Pancreas (tissue), 10 donors: ENCODE measurements around the gene SEZ6. TPM values are rescaled to one million over a fixed set of nuclear protein-coding genes. Genes with fewer than 3 reads are reported as not detected.

Experiments used
- ATAC-seq, 4 donors: fragments of 200-7000 bp; cut with Tn5 transposase; one replicate each; pipeline versions ENCODE4 v1.8.0 to v1.9.1; 2020; ENCODE audit warnings: mild to moderate bottlenecking in 4 of 4, moderate library complexity in 4 of 4
- DNase-seq, 6 donors: peaks; one replicate each; pipeline ENCODE4 v3.0.0-alpha.2; 2020
- FAIRE-seq: peaks from 2 replicates; lab custom pipeline; 2012; peaks lifted over from hg19 to GRCh38; lab: Jason Lieb, UNC
- H3K27ac ChIP-seq, 4 donors: fragments of 200-600 bp; sonication (generic); 1 replicate in 3 of 4; 2 replicates in 1 of 4; pipeline versions ENCODE4 v1.5.0 to v1.8.0; 2020
- H3K27me3 ChIP-seq, 4 donors: fragments of 200-600 bp; one replicate each; pipeline ENCODE4 v1.8.0; 2021
- H3K36me3 ChIP-seq, 3 donors: fragments of 200-600 bp; sonication (generic) in 1 of 3; one replicate each; pipeline versions ENCODE4 v1.5.0 to v1.8.0; 2020 to 2021
- H3K4me1 ChIP-seq, 3 donors: fragments of 200-600 bp; one replicate each; pipeline ENCODE4 v1.8.0; 2021
- H3K4me3 ChIP-seq, 4 donors: fragments of 200-600 bp; sonication (generic) in 2 of 4; one replicate each; pipeline versions ENCODE4 v1.5.0 to v1.8.0; 2020 to 2021
- H3K9me3 ChIP-seq, 4 donors: fragments of 200-600 bp; one replicate each; pipeline ENCODE4 v1.8.0; 2021
- WGBS, 2 donors: extraction: QIAGEN DNeasy Blood & Tissue Kit; methylation state at CpG; one replicate each; pipeline ENCODE4 v1.1.7; 2013; 5-methylcytosine and 5-hydroxymethylcytosine counted together
- intact Hi-C, 3 donors: fragments of 100-400 bp; cut with DNase I; formaldehyde crosslinking; loops; one replicate each; pipeline versions ENCODE4 v1.11.1 to v1.14.2; 2022
- polyA plus RNA-seq, 2 donors: library from polyadenylated mRNA; stranded (reverse); fragments of 200-250 nt; gene quantifications; one replicate each; pipeline ENCODE4 v1.2.3, GENCODE V29; 2013
- total RNA-seq, 6 donors: library from RNA; stranded (reverse); fragmentation: NEBNext Ultra II Directional in 4 of 6; extraction: Animal tissue kit (Norgen Biotek cat#: 25700) in 4 of 6; gene quantifications; one replicate each; pipeline versions ENCODE4 v1.2.1 to v1.2.4, GENCODE V29; 2021 to 2023
- TF ChIP-seq, protein P1 (sequence below), 4 donors: fragments of 200-600 bp; sonication (generic) in 3 of 4; IDR thresholded peaks; one replicate each; pipeline versions ENCODE4 v1.5.0 to v1.8.0; 2021; ENCODE audit warnings: antibody characterized with exemption in 4 of 4
- donor health status: healthy with polysubstance abuse.
- donor health status: DM: no; HTN: no; CAD: no; lungs with moderate emphysema.
- donor health status: DM: no; HTN: no; CAD: no.
- donor health status: control.
- donor health status: control.
- donor health status: Bipolar disorder and iron deficiency.
- donor health status: DM: yes; HTN: yes; CAD: no.
- donor health status: DM: no; HTN: no; CAD: no.
- donor health status: DM: no; HTN: no; CAD: no.
- donor health status: DM: yes; HTN: yes; CAD: no.

The SEZ6 gene
- total and polyA plus RNA-seq, 8 donors = 0.13 to 5.0 (median 0.64) TPM

DNA sequence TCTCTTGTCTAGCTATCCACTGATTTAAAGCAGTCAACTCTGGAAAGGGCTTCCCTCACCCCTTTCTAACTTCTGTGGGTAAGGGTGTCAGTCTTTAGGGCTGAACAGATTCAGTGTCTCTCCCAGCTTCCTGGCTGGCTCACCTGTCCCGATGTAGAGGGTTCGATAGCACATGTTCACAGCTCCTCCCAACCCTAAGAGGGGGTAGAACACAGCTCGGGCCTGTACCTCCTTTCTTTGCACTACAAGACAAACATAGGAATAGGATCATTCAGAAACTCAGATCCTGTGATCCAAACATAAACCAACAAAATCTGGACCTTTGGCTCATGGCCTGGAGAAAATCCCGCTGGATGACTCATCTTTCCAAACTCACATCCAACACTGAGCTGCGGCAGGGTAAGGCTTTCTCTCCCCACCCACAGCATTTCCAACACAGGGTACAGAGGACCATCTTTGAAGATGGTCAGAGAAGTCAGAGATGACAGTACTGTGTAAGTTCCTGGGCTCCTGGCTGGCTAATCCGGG, 97.1 kb downstream of the SEZ6 start:
- H3K36me3 ChIP-seq = peaks cover 6 to 69% (median 52%) of the 10 kb centered on the region in 3 donors
- DNase-seq (peak in 1 of 6 donors; percentile 39), FAIRE-seq (peak; percentile 23), ATAC-seq (peak in 3 of 4 donors; percentile 31 to 44 (median 32))
- no peak overlapping the region for H3K27ac ChIP-seq
- H3K9me3 ChIP-seq = no peaks in the 10 kb centered on the region
- intact Hi-C loops = loop anchor here in 2 of 3 donors (5.0 to 10.0 kb wide), 2 partner anchors 141 to 144 kb away; no protein-coding TSS in a partner anchor
- 58% methylated on average over 6 of the region's 6 CpGs for whole genome bisulfite sequencing, 2 donors
- TF ChIP-seq, protein P1, sequence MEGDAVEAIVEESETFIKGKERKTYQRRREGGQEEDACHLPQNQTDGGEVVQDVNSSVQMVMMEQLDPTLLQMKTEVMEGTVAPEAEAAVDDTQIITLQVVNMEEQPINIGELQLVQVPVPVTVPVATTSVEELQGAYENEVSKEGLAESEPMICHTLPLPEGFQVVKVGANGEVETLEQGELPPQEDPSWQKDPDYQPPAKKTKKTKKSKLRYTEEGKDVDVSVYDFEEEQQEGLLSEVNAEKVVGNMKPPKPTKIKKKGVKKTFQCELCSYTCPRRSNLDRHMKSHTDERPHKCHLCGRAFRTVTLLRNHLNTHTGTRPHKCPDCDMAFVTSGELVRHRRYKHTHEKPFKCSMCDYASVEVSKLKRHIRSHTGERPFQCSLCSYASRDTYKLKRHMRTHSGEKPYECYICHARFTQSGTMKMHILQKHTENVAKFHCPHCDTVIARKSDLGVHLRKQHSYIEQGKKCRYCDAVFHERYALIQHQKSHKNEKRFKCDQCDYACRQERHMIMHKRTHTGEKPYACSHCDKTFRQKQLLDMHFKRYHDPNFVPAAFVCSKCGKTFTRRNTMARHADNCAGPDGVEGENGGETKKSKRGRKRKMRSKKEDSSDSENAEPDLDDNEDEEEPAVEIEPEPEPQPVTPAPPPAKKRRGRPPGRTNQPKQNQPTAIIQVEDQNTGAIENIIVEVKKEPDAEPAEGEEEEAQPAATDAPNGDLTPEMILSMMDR (IDR thresholded peaks at IDR 0.05) = no peak
- H3K4me3 ChIP-seq = no peak overlapping the region
- peaks cover 0 to 5% (median 0%) of the 10 kb centered on the region in 3 donors for H3K4me1 ChIP-seq
- H3K27me3 ChIP-seq = no peaks in the 10 kb centered on the region

DNA sequence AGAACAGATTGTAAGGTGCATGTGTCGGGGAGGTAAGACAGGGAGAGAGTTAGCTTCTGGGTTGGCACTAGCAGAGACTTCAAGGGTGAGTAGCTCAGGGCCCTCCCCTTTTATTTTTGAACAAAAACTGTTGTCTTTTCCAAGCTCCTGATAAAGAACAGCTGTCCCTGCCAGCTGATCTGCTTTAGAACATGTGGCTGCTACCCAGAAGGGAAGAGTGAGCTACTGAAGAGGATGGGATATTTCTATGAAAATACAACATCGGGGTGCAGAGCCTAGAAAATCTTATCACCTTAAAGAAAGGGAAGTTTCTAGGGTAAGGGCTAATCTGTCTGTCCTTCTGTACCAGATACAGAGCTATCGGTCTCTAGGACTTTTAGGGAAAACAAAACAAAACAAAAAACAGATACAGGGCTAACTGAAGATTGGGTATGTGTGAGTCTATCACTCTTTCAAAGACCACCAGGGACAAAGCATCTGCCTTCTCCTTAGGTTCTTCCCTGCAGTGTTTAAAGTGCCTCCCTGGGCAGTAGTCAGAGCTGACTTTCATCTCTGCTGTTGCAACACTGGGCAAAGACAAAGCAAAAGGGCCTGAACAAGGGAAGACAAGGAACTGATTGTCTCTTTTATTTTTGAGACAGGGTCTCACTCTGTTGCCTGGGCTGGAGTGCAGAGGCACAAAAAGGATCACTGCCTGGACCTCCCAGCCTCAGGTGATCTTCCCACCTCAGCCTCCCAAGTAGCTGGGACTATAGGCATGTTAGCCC, 97.9 kb downstream of the SEZ6 start:
- no peak for FAIRE-seq
- TF ChIP-seq, protein P1 (IDR thresholded peaks at IDR 0.05) = no peak
- Histone ChIP-seq H3K4me3 (no peak overlapping the region), H3K9me3 (no peaks in the 10 kb centered on the region), H3K27me3 (no peaks in the 10 kb centered on the region), H3K36me3 (peaks cover 6 to 61% (median 43%) of the 10 kb centered on the region in 3 donors), H3K4me1 (peaks cover 0 to 5% (median 0%) of the 10 kb centered on the region in 3 donors), H3K27ac (no peak overlapping the region)
- no peak for ATAC-seq
- 82 to 89% methylated on average over 3 of the region's 3 CpGs for WGBS, 2 donors
- intact Hi-C loops = loop anchor here in 2 of 3 donors (5.0 to 10.0 kb wide), 2 partner anchors 141 to 143 kb away; no protein-coding TSS in a partner anchor
- DNase-seq = no peak

DNA sequence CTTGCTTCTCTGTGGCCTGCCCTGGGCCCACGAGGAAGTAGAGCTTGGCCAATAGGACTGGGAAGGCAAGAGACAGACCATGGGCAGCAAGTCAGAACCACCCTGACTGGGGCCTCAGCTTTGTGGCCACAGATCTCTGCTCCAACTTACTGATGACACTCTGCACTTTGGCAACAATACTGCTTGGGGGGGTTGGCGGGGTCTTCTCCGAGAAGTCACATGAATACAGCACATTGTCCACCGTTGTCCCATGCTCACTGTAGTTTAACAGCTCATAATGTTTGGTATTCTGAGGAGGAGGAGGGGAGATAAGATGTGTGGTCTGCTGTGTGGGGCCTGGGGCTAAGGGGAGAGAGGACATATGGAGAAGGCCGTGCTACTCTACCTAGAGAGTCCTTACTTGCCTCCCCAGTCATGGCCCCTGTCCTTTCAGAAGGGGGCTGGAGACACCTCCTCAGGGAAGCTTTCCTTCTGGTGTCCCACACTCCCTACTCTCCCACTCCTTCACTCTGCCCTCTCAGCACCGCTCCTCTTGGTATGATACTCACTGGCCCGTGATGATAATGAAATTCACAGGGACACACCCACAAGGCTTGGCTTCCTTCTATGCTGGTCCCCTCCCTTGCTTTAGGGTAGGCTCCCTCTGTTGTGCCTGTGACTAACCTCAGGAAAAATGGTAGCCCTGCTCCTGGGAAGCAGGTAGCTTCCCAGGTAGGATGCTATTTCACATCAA, 99.0 kb downstream of the SEZ6 start:
- ATAC-seq (no peak), DNase-seq (no peak)

DNA sequence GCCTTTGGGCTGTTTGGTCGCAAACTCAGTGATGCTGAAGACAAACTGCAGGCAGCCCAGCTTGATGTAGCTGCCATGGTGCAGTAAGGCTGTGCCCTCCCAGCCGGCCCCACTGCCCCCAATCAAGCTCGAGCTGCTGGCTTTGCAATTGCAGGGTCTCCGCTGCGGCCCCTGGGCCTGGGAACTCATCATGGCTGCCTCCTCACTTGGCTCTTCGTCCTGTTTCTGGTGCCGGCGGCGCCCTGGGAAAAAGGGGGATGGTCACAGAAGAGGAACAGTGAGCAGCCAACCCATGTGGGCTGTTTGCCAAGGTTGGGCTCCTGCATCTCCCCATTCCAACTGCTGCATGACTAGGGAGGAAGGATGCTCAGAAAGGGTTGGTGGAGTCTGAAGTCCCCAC, 99.6 kb downstream of the SEZ6 start:
- ATAC-seq (no peak), FAIRE-seq (no peak), DNase-seq (no peak)
- intact Hi-C loops = loop anchor here in 2 of 3 donors (5.0 to 10.0 kb wide), 2 partner anchors 139 to 141 kb away; no protein-coding TSS in a partner anchor
- WGBS, 2 donors = 74 to 75% methylated on average over 9 of the region's 9 CpGs
- Histone ChIP-seq H3K36me3 (peaks cover 6 to 45% (median 34%) of the 10 kb centered on the region in 3 donors), H3K9me3 (no peaks in the 10 kb centered on the region), H3K4me3 (no peak overlapping the region), H3K27ac (no peak overlapping the region), H3K27me3 (no peaks in the 10 kb centered on the region), H3K4me1 (peaks cover 6 to 7% (median 6%) of the 10 kb centered on the region in 3 donors)
- TF ChIP-seq, protein P1 (IDR thresholded peaks at IDR 0.05) = no peak

More for the DNA sequence above, 99.0 kb downstream of the SEZ6 start:
- Histone ChIP-seq H3K4me1 (peaks cover 1 to 4% (median 3%) of the 10 kb centered on the region in 3 donors), H3K27me3 (no peaks in the 10 kb centered on the region), H3K27ac (no peak overlapping the region), H3K36me3 (peaks cover 6 to 51% (median 39%) of the 10 kb centered on the region in 3 donors), H3K4me3 (no peak overlapping the region), H3K9me3 (no peaks in the 10 kb centered on the region)
- WGBS, 2 donors = 81 to 89% methylated on average over 7 of the region's 7 CpGs
- TF ChIP-seq, protein P1 (IDR thresholded peaks at IDR 0.05) = no peak
- no peak for FAIRE-seq
- intact Hi-C loops = loop anchor here in 2 of 3 donors (5.0 to 10.0 kb wide), 2 partner anchors 140 to 142 kb away; no protein-coding TSS in a partner anchor

Other genes starting within 250 kb of the SEZ6 start
- 10 to 100 TPM in 1 of 6 donors, 1 to 10 TPM in 5; 5.5 to 15.6 (median 8.9) TPM for gene FAM222B, start 163.2 kb downstream of the SEZ6 start, total RNA-seq
- gene FAM222B, start 163.2 kb downstream of the SEZ6 start, polyA plus RNA-seq = 1 to 10 TPM; 6.6 to 7.4 TPM
- gene ERAL1, start 151.0 kb downstream of the SEZ6 start, total RNA-seq = 10 to 100 TPM; 11.7 to 21.7 (median 15.5) TPM
- 10 to 100 TPM; 33.4 to 36.8 TPM for gene ERAL1, start 151.0 kb downstream of the SEZ6 start, polyA plus RNA-seq
- gene FLOT2, start 108.3 kb downstream of the SEZ6 start, total RNA-seq = 10 to 100 TPM; 32.1 to 65.2 (median 35.6) TPM
- 10 to 100 TPM; 37.4 to 43.9 TPM for gene FLOT2, start 108.3 kb downstream of the SEZ6 start, polyA plus RNA-seq
- 1 to 10 TPM; 2.6 to 6.1 (median 4.5) TPM for gene DHRS13, start 103.0 kb downstream of the SEZ6 start, total RNA-seq
- gene DHRS13, start 103.0 kb downstream of the SEZ6 start, polyA plus RNA-seq = 1 to 10 TPM; 8.6 to 9.8 TPM
- 10 to 100 TPM; 19.9 to 31.6 (median 25.6) TPM for gene PHF12, start 54.5 kb downstream of the SEZ6 start, total RNA-seq
- 10 to 100 TPM; 23.5 to 25.7 TPM for gene PHF12, start 54.5 kb downstream of the SEZ6 start, polyA plus RNA-seq
- gene PIPOX, start 37.1 kb upstream of the SEZ6 start, total RNA-seq = 1 to 10 TPM in 1 of 6 donors, under 1 TPM in 5; 0.55 to 1.1 (median 0.76) TPM
- gene PIPOX, start 37.1 kb upstream of the SEZ6 start, polyA plus RNA-seq = 1 to 10 TPM; 1.3 to 2.9 TPM
- 10 to 100 TPM; 21.3 to 47.0 (median 28.9) TPM for gene MYO18A, start 174.4 kb upstream of the SEZ6 start, total RNA-seq
- gene MYO18A, start 174.4 kb upstream of the SEZ6 start, polyA plus RNA-seq = 10 to 100 TPM; 48.2 to 85.3 TPM
- gene CRYBA1, start 240.8 kb upstream of the SEZ6 start, total RNA-seq = not detected
- not detected for gene CRYBA1, start 240.8 kb upstream of the SEZ6 start, polyA plus RNA-seq